Stimulated activated CD4-positive, alpha-beta T cell treated with anti-CD3 and anti-CD28 coated beads, Interleukin-2, amount 100 ng/mL, for 4 hours (primary cell): Measurements from ENCODE around the gene RNH1.
"Not testable (repeated sequence)": the region's sequence is repeated elsewhere in the genome, so short reads cannot be mapped to it uniquely, and the experiment has no call there.

ENCODE experiments used
- DNase-seq: peaks from one replicate; pipeline ENCODE4 v3.0.0-alpha.2; 2020; ENCODE audit warnings: low read depth

The RNH1 gene

GRCh38 chr11:476416-476815 is 30.6 kb downstream of the RNH1 start:
- DNase-seq: no peak

- DNase-seq: no peak
These were observed 31.1 kb downstream of the RNH1 start for GRCh38 chr11:475941-476340.

- DNase-seq: no peak
These were observed 32.0 kb downstream of the RNH1 start for GRCh38 chr11:474914-475506.

GRCh38 chr11:473962-474785 is 32.9 kb downstream of the RNH1 start:
- no peak for DNase-seq

GRCh38 chr11:473415-473814 is 33.6 kb downstream of the RNH1 start:
- no peak for DNase-seq

- no peak for DNase-seq
These were observed 34.2 kb downstream of the RNH1 start for GRCh38 chr11:472816-473215.

GRCh38 chr11:472272-472671 is 34.8 kb downstream of the RNH1 start:
- DNase-seq: no peak

GRCh38 chr11:471468-472145 is 35.4 kb downstream of the RNH1 start:
- DNase-seq: no peak

- DNase-seq: no peak
These were observed 37.1 kb downstream of the RNH1 start for GRCh38 chr11:469684-470560.

- not testable (repeated sequence) for DNase-seq
These were observed 37.9 kb downstream of the RNH1 start for GRCh38 chr11:469026-469683.

- DNase-seq: no peak
These were observed 38.5 kb downstream of the RNH1 start for GRCh38 chr11:468493-468892.

GRCh38 chr11:468036-468435 is 39.0 kb downstream of the RNH1 start:
- no peak for DNase-seq

- DNase-seq: no peak
These were observed 41.0 kb downstream of the RNH1 start for GRCh38 chr11:465896-466530.

- DNase-seq: no peak
These were observed 42.7 kb downstream of the RNH1 start for GRCh38 chr11:464316-464715.

GRCh38 chr11:462107-462890 is 44.7 kb downstream of the RNH1 start:
- no peak for DNase-seq

- DNase-seq: no peak
These were observed 45.4 kb downstream of the RNH1 start for GRCh38 chr11:461626-462025.

- no peak for DNase-seq
These were observed 46.5 kb downstream of the RNH1 start for GRCh38 chr11:460331-461199.

- no peak for DNase-seq
These were observed 47.4 kb downstream of the RNH1 start for GRCh38 chr11:459511-460220.
